AG09319 (cell line): Measurements from ENCODE around the gene ITPR3.

ENCODE experiments used
- DNase-seq: peaks from one replicate; pipeline ENCODE4 v3.0.0-alpha.2; 2010; ENCODE audit warnings: low read depth; ENCODE audit errors: extremely low read depth
- CTCF ChIP-seq: IDR thresholded peaks from 2 replicates; pipeline ENCODE4 v1.5.1; 2011; ENCODE audit warnings: low read depth, mild to moderate bottlenecking, inconsistent platforms, low read length, moderate library complexity

The ITPR3 gene

GRCh38 chr6:33693186-33694105, 72.3 kb downstream of the ITPR3 start:
- no peak for DNase-seq
- TF ChIP-seq CTCF: no peak

GRCh38 chr6:33694401-33694931, 73.3 kb downstream of the ITPR3 start:
- no peak for TF ChIP-seq CTCF
- DNase-seq: no peak

GRCh38 chr6:33694977-33695376, 73.9 kb downstream of the ITPR3 start:
- DNase-seq: no peak
- TF ChIP-seq CTCF: no peak

GRCh38 chr6:33695451-33695887, 74.3 kb downstream of the ITPR3 start:
- TF ChIP-seq CTCF: no peak
- no peak for DNase-seq

- DNase-seq: no peak
Observed at GRCh38 chr6:33696076-33696475, 75.0 kb downstream of the ITPR3 start.

GRCh38 chr6:33696548-33697518, 75.7 kb downstream of the ITPR3 start:
- no peak for DNase-seq
- TF ChIP-seq CTCF: no peak

More at GRCh38 chr6:33696076-33696475, 75.0 kb downstream of the ITPR3 start:
- no peak for TF ChIP-seq CTCF
